ENCODE data around the gene DECR2.
"Not testable (repeated sequence)": the region's sequence is repeated elsewhere in the genome, so short reads cannot be mapped to it uniquely, and the experiment has no call there.

Gene DECR2

GRCh38 chr16:379961-380761 is 21.5 kb upstream of the DECR2 start:
- DNase-seq: no peak

GRCh38 chr16:380762-381011 is 21.0 kb upstream of the DECR2 start:
- peak in 2 of 4 experiments; percentile 42 to 44 for DNase-seq

GRCh38 chr16:381012-381788 is 20.5 kb upstream of the DECR2 start:
- peak; percentile 22 to 48 (median 38) for DNase-seq

GRCh38 chr16:381789-382717 is 19.6 kb upstream of the DECR2 start, which contains the start of gene PGAP6:
PGAP6 (minus strand) TSS chr16:381978; CDS start chr16:381821, 157 bp downstream.
- DNase-seq: peak; percentile 80 to 96 (median 88)

- DNase-seq: peak in 3 of 4 experiments; percentile 32 to 52 (median 33)
Observed at GRCh38 chr16:383326-384051, 18.2 kb upstream of the DECR2 start.

- peak in 1 of 4 experiments; percentile 37 for DNase-seq
Observed at GRCh38 chr16:386641-387156, 15.0 kb upstream of the DECR2 start.

- DNase-seq: not testable (repeated sequence)
Observed at GRCh38 chr16:387761-388666, 13.7 kb upstream of the DECR2 start.

- no peak for DNase-seq
Observed at GRCh38 chr16:389352-389751, 12.3 kb upstream of the DECR2 start.

GRCh38 chr16:391885-392335 is 9.8 kb upstream of the DECR2 start:
- DNase-seq: peak; percentile 48 to 70 (median 68)

- peak; percentile 57 to 83 (median 67) for DNase-seq
Observed at GRCh38 chr16:392450-393030, 9.1 kb upstream of the DECR2 start.

GRCh38 chr16:396199-396598 is 5.5 kb upstream of the DECR2 start:
- no peak for DNase-seq

GRCh38 chr16:396605-397004 is 5.1 kb upstream of the DECR2 start:
- peak; percentile 60 to 75 (median 70) for DNase-seq

GRCh38 chr16:397135-397661 is 4.5 kb upstream of the DECR2 start, which contains the start of gene NME4:
NME4 (plus strand) TSS chr16:397199; CDS start chr16:397223, 24 bp downstream.
- DNase-seq: peak; percentile 47 to 79 (median 60)

- peak; percentile 63 to 82 (median 68) for DNase-seq
Observed at GRCh38 chr16:397736-398332, 3.9 kb upstream of the DECR2 start.

GRCh38 chr16:398561-399339 is 2.9 kb upstream of the DECR2 start:
- DNase-seq: no peak

- no peak for DNase-seq
Observed at GRCh38 chr16:399340-400019, 2.2 kb upstream of the DECR2 start.

- DNase-seq: no peak
Observed at GRCh38 chr16:400061-400591, 1.6 kb upstream of the DECR2 start.

All from suppressor macrophage (primary cell).